OCI-LY7 (cell line): ENCODE data around the gene ARHGEF10L. TPM values are rescaled to one million over a fixed set of nuclear protein-coding genes. Genes with fewer than 3 reads are reported as not detected.

ENCODE experiments used
- BruUV-seq: library from RNA; stranded (reverse); fragments of 400-500 nt; replicated peaks from 2 replicates; lab custom pipeline; 2021; lab: Mats Ljungman, UMichigan
- CTCF ChIA-PET: fragments of 300-600 bp; sonication (Branson Sonifier 250); formaldehyde crosslinking; loops from one replicate; lab custom pipeline; 2022; ENCODE audit warnings: antibody characterized with exemption; ENCODE audit not compliant: unreplicated experiment; lab: Charles Lee
- POLR2A ChIA-PET: fragments of 300-600 bp; sonication (Branson Sonifier 250); formaldehyde crosslinking; loops from one replicate; lab custom pipeline; 2022; ENCODE audit warnings: antibody characterized with exemption; lab: Charles Lee
- DNase-seq: peaks from one replicate; pipeline ENCODE4 v3.0.0-alpha.2; 2015; ENCODE audit warnings: low spot score
- H2AFZ ChIP-seq: fragments of 200-600 bp; sonication (generic), shearing (Covaris generic); 2 replicates; pipeline ENCODE4 v1.6.1; 2014; ENCODE audit warnings: mild to moderate bottlenecking, antibody characterized with exemption, low read length, moderate library complexity
- H3K27ac ChIP-seq: fragments of 200-600 bp; sonication (generic); 2 replicates; pipeline ENCODE4 v1.5.1; 2014; ENCODE audit warnings: mixed run types, low read depth, mild to moderate bottlenecking, moderate library complexity, low read length, inconsistent platforms; ENCODE audit not compliant: poor library complexity, severe bottlenecking
- H3K36me3 ChIP-seq: fragments of 200-600 bp; sonication (generic); 2 replicates; pipeline ENCODE4 v1.6.1; 2014; ENCODE audit warnings: mild to moderate bottlenecking, antibody characterized with exemption, low read length, moderate library complexity, mixed read lengths; ENCODE audit not compliant: insufficient read depth
- H3K4me1 ChIP-seq: fragments of 200-600 bp; sonication (generic); 2 replicates; pipeline ENCODE4 v1.5.1; 2014; ENCODE audit warnings: mild to moderate bottlenecking, low read length; ENCODE audit not compliant: insufficient read depth, poor library complexity, severe bottlenecking
- H3K4me2 ChIP-seq: fragments of 200-600 bp; sonication (generic); 2 replicates; pipeline ENCODE4 v1.6.1; 2014; ENCODE audit warnings: mild to moderate bottlenecking, low read length
- H3K4me3 ChIP-seq: fragments of 200-600 bp; sonication (generic); 2 replicates; pipeline ENCODE4 v1.5.1; 2014; ENCODE audit warnings: mild to moderate bottlenecking, low read depth, low read length; ENCODE audit not compliant: poor library complexity, severe bottlenecking
- H3K79me2 ChIP-seq: fragments of 200-600 bp; sonication (generic); 2 replicates; pipeline ENCODE4 v1.6.1; 2016; ENCODE audit warnings: low read depth, mild to moderate bottlenecking, low read length, moderate library complexity, mixed read lengths; ENCODE audit not compliant: insufficient read depth
- H3K9me2 ChIP-seq: fragments of 200-600 bp; sonication (generic); 2 replicates; pipeline ENCODE4 v1.6.1; 2016; ENCODE audit warnings: mild to moderate bottlenecking, low read length, mixed read lengths; ENCODE audit not compliant: insufficient read depth
- H3K9me3 ChIP-seq: fragments of 200-600 bp; sonication (generic); 2 replicates; pipeline ENCODE4 v1.6.1; 2014; ENCODE audit warnings: mild to moderate bottlenecking, mixed run types, low read length, mixed read lengths
- H4K20me1 ChIP-seq: fragments of 200-600 bp; sonication (generic); 2 replicates; pipeline ENCODE4 v1.6.1; 2014; ENCODE audit warnings: mild to moderate bottlenecking, antibody characterized with exemption, low read length, moderate library complexity, mixed read lengths; ENCODE audit not compliant: insufficient read depth
- EZH2phosphoT487 ChIP-seq: fragments of 200-600 bp; sonication (generic); IDR thresholded peaks from 2 replicates; pipeline ENCODE4 v1.6.1; 2018; ENCODE audit warnings: low read depth, borderline replicate concordance, mild to moderate bottlenecking, mixed run types, antibody characterized with exemption, low read length, moderate library complexity, mixed read lengths
- intact Hi-C: fragments of 100-400 bp; cut with micrococcal nuclease; formaldehyde crosslinking; loops from one replicate; pipeline ENCODE4 v1.10.0; 2022; ENCODE audit not compliant: unreplicated experiment
- total RNA-seq, 2 experiments: library from RNA; depleted of rRNA in 1 of 2; stranded (reverse); fragments of >200 nt in 1 of 2; shearing (Covaris generic) in 1 of 2; gene quantifications; 2 replicates each; pipeline ENCODE4 v1.2.3, GENCODE V29; 2014 to 2022
- TF ChIP-seq, protein P1 (sequence below): fragments of 200-600 bp; sonication (generic); conservative IDR thresholded peaks from 2 replicates; pipeline ENCODE4 v1.5.1; 2014; ENCODE audit warnings: mild to moderate bottlenecking, antibody characterized with exemption, low read length, moderate library complexity, mixed read lengths

The ARHGEF10L gene
- total RNA-seq, 2 experiments from 2014 or later, result 2.4 TPM; not detected in 1

- no peak for DNase-seq
- no peaks in the 10 kb centered on the region for H4K20me1 ChIP-seq
- H3K4me3 ChIP-seq, result no peak overlapping the region
- POLR2A ChIA-PET, result no interaction called here
- no peak overlapping the region for H2AFZ ChIP-seq
- no peak for TF ChIP-seq EZH2phosphoT487
- TF ChIP-seq, protein P1, sequence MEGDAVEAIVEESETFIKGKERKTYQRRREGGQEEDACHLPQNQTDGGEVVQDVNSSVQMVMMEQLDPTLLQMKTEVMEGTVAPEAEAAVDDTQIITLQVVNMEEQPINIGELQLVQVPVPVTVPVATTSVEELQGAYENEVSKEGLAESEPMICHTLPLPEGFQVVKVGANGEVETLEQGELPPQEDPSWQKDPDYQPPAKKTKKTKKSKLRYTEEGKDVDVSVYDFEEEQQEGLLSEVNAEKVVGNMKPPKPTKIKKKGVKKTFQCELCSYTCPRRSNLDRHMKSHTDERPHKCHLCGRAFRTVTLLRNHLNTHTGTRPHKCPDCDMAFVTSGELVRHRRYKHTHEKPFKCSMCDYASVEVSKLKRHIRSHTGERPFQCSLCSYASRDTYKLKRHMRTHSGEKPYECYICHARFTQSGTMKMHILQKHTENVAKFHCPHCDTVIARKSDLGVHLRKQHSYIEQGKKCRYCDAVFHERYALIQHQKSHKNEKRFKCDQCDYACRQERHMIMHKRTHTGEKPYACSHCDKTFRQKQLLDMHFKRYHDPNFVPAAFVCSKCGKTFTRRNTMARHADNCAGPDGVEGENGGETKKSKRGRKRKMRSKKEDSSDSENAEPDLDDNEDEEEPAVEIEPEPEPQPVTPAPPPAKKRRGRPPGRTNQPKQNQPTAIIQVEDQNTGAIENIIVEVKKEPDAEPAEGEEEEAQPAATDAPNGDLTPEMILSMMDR, result 0 out of 2 replicates have a peak, but pooled peaks have one; percentile 13
- no peaks in the 10 kb centered on the region for H3K4me1 ChIP-seq
- H3K79me2 ChIP-seq, result no peaks in the 10 kb centered on the region
- no peak overlapping the region for H3K4me2 ChIP-seq
- no peaks in the 10 kb centered on the region for H3K36me3 ChIP-seq
- no peak overlapping the region for H3K27ac ChIP-seq
- no peaks in the 10 kb centered on the region for H3K9me2 ChIP-seq
- intact Hi-C loops, result no loop called here
- no peaks in the 10 kb centered on the region for H3K9me3 ChIP-seq
- CTCF ChIA-PET, result interaction anchor here (0.5 to 1.5 kb wide), 2 partner anchors 38 to 80 kb away, joined by 3 read pairs; no protein-coding TSS in a partner anchor
- BruUV-seq, result no TSS peak
Observed at GRCh38 chr1:17574516-17574915, 35.0 kb downstream of the ARHGEF10L start.

GRCh38 chr1:17575797-17576518 is 36.5 kb downstream of the ARHGEF10L start:
- CTCF ChIA-PET, result no interaction called here
- H3K4me3 ChIP-seq, result no peak overlapping the region
- H2AFZ ChIP-seq, result no peak overlapping the region
- TF ChIP-seq EZH2phosphoT487, result no peak
- TF ChIP-seq, protein P1, result no peak
- H4K20me1 ChIP-seq, result no peaks in the 10 kb centered on the region
- no peaks in the 10 kb centered on the region for H3K79me2 ChIP-seq
- no peaks in the 10 kb centered on the region for H3K9me3 ChIP-seq
- no peak overlapping the region for H3K4me2 ChIP-seq
- intact Hi-C loops, result no loop called here
- no peaks in the 10 kb centered on the region for H3K9me2 ChIP-seq
- no peaks in the 10 kb centered on the region for H3K4me1 ChIP-seq
- no TSS peak for BruUV-seq
- no peak overlapping the region for H3K27ac ChIP-seq
- H3K36me3 ChIP-seq, result no peaks in the 10 kb centered on the region
- no peak for DNase-seq
- POLR2A ChIA-PET, result interaction anchor here (0.6 to 0.7 kb wide), 2 partner anchors 31 to 49 kb away, joined by 3 read pairs; no protein-coding TSS in a partner anchor

- POLR2A ChIA-PET, result no interaction called here
- Histone ChIP-seq H3K79me2 (no peaks in the 10 kb centered on the region), H3K9me3 (no peaks in the 10 kb centered on the region), H3K9me2 (no peaks in the 10 kb centered on the region), H3K27ac (no peak overlapping the region), H3K4me1 (peaks cover 2% of the 10 kb centered on the region), H2AFZ (no peak overlapping the region), H3K36me3 (no peaks in the 10 kb centered on the region), H4K20me1 (no peaks in the 10 kb centered on the region), H3K4me2 (no peak overlapping the region), H3K4me3 (no peak overlapping the region)
- intact Hi-C loops, result no loop called here
- no TSS peak for BruUV-seq
- TF ChIP-seq, protein P1, result no peak
- no peak for TF ChIP-seq EZH2phosphoT487
- no peak for DNase-seq
- CTCF ChIA-PET, result no interaction called here
Observed at GRCh38 chr1:17576519-17576853, 37.0 kb downstream of the ARHGEF10L start.
